ENCODE data around the gene HBP1. TPM values are rescaled to one million over a fixed set of nuclear protein-coding genes. Genes with fewer than 3 reads are reported as not detected.

HBP1 gene
- total and polyA plus RNA-seq, 7 experiments from 2014 or later = 34.6 to 219 (median 116) TPM

DNA sequence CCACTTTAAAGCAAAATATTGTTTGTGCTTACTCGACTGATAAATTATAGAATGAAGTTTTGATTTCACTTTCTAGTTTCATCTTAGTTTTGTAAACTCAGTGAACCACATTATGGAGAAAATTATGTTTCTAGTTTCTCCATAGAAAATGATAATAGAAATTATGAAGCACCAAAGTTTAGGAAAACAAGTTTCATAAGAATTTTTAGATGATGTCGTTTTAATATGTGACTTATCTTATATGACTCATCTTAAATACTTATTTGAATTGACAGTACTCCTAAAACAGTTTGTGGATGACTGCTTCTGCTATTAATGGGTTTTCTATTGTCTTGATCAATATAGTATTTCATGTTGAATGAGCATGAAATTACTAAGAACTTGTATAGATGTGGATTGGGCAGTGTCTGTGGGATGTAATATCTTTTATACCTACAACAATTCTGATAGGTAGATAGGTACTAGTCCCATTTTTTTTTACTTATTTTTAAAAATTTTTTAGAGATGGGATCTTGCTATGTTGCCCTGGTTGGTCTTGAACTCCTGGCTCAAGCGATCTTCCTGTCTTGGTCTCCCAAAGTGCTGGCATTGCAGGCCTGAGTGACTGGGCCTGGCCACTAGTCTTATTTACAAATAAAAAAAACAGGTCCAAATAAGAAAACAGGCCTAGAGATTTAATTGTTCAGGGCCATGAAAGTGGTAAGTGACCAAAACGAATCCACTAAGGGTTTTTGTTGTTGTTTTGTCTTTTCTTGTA, 3.7 kb downstream of the HBP1 start:
- POLR2A ChIA-PET = interaction anchor here (1.0 kb wide), 1 partner anchor 10 kb away, joined by 5 read pairs; no protein-coding TSS in a partner anchor
- no peak overlapping the region for H3K4me3 ChIP-seq (ENCODE audit: low read length)
- H3K4me3 Mint-ChIP-seq = peak overlapping the region; percentile 33 to 77 (median 54)
- peaks cover 49 to 78% (median 69%) of the 10 kb centered on the region in 7 donors for H3K4me1 Mint-ChIP-seq
- H3K9me3 Mint-ChIP-seq = peaks cover 0 to 2% (median 0%) of the 10 kb centered on the region in 11 donors
- H3K27me3 ChIP-seq (ENCODE audit: control insufficient read depth in 2 of 2, insufficient read depth in 2 of 2, low read length in 2 of 2) = no peaks in the 10 kb centered on the region
- peaks cover 40 to 49% of the 10 kb centered on the region in 2 donors for H3K4me1 ChIP-seq (ENCODE audit: control insufficient read depth in 2 of 2, insufficient read depth in 2 of 2, low read length in 2 of 2)
- H3K27ac ChIP-seq (ENCODE audit: low read depth, low read length) = peak overlapping the region; percentile 1
- CTCF ChIA-PET = interaction anchor here (1.0 to 1.4 kb wide), 2 partner anchors 11 to 22 kb away, joined by 3 to 4 read pairs; no protein-coding TSS in a partner anchor
- no peak for ATAC-seq
- peaks cover 0 to 2% (median 0%) of the 10 kb centered on the region in 5 donors for H3K27me3 Mint-ChIP-seq
- no peaks in the 10 kb centered on the region for H3K9me3 ChIP-seq (ENCODE audit: control insufficient read depth in 2 of 3, low read length in 3 of 3)
- H3K36me3 ChIP-seq (ENCODE audit: control insufficient read depth in 2 of 3, insufficient read depth in 3 of 3, low read length in 3 of 3) = peaks cover 0 to 17% (median 3%) of the 10 kb centered on the region in 3 experiments
- intact Hi-C loops (cut with micrococcal nuclease) = no loop called here
- H3K36me3 Mint-ChIP-seq = peaks cover 0 to 10% (median 6%) of the 10 kb centered on the region in 5 donors
- peak overlapping the region in 8 of 9 donors; percentile 0 to 84 (median 46) for H3K27ac Mint-ChIP-seq
- DNase-seq = no peak

DNA sequence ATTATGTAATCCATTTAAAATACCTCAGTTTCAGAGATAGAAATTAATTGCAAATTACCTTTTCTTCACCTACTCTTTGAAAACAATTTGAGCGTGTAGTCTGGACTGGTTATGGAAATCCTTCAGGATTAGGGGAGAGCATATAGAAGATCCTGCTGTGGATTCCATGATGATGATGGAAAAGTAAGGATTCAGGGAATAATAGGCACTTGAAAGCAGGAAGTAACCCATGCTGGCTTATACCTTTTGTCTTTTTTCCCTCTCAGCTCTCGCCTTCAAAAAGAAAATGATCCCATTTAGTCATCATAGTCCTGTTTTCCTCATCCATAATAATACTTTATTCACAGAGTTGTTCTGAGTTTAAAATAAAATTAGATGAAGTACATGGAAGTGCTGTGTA, 4.4 kb downstream of the HBP1 start:
- peaks cover 0 to 10% (median 6%) of the 10 kb centered on the region in 5 donors for H3K36me3 Mint-ChIP-seq
- POLR2A ChIA-PET = interaction anchor here (1.7 kb wide), 1 partner anchor 21 kb away, joined by 8 read pairs; no protein-coding TSS in a partner anchor
- peaks cover 3 to 17% (median 5%) of the 10 kb centered on the region in 3 experiments for H3K36me3 ChIP-seq (ENCODE audit: control insufficient read depth in 2 of 3, insufficient read depth in 3 of 3, low read length in 3 of 3)
- no peak for DNase-seq
- H3K27ac Mint-ChIP-seq = peak overlapping the region in 6 of 9 donors; percentile 0 to 84 (median 20)
- no peaks in the 10 kb centered on the region for H3K27me3 ChIP-seq (ENCODE audit: control insufficient read depth in 2 of 2, insufficient read depth in 2 of 2, low read length in 2 of 2)
- H3K9me3 Mint-ChIP-seq = peaks cover 0 to 2% (median 0%) of the 10 kb centered on the region in 11 donors
- H3K27ac ChIP-seq (ENCODE audit: low read depth, low read length) = no peak overlapping the region
- H3K4me3 ChIP-seq (ENCODE audit: low read length) = no peak overlapping the region
- H3K9me3 ChIP-seq (ENCODE audit: control insufficient read depth in 2 of 3, low read length in 3 of 3) = no peaks in the 10 kb centered on the region
- ATAC-seq = no peak
- peaks cover 0 to 2% (median 0%) of the 10 kb centered on the region in 5 donors for H3K27me3 Mint-ChIP-seq
- H3K4me1 ChIP-seq (ENCODE audit: control insufficient read depth in 2 of 2, insufficient read depth in 2 of 2, low read length in 2 of 2) = peaks cover 38 to 49% of the 10 kb centered on the region in 2 donors
- CTCF ChIA-PET = interaction anchor here (1.3 kb wide), 1 partner anchor 25 kb away, joined by 3 read pairs; no protein-coding TSS in a partner anchor
- H3K4me3 Mint-ChIP-seq = peak overlapping the region in 9 of 10 donors; percentile 15 to 77 (median 56)
- H3K4me1 Mint-ChIP-seq = peaks cover 50 to 83% (median 72%) of the 10 kb centered on the region in 7 donors
- intact Hi-C loops (cut with micrococcal nuclease) = no loop called here

DNA sequence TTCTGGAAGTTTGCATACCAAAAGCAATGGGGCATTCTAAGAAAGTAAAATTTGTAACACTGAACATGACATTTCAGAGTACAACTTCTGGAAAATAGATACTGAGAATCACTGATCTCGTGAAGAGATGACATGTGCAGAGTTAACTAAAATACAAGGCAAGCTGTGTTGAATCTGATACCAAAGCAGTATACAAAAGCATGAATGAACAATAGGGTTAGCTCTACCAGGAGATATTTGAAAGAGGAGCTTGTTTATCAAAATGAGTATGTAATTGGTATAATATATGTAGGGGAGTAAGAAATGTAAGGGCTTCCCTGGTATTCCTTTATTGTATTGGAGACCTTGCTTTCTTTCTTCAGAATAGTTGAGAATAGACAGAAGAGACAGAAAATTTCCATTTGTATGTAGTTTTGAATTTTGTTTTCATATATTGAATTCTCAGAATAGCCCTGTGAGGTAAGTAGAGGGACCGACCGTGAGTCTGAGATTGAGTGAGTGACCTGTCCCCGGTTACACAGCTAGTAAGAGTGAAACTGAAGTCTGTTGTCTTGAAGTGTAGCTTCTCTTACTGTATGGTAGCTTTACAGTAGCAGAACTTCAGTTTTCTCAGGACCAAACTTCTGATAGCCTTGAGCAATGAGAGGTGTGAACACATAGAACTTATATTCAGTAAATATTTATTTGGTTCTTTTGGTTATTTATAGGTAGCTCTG, 5.0 kb downstream of the HBP1 start:
- intact Hi-C loops (cut with micrococcal nuclease) = loop anchor here in 1 of 2 donors (2.0 kb wide), 1 partner anchor 17 kb away; no protein-coding TSS in a partner anchor
- peaks cover 0 to 10% (median 6%) of the 10 kb centered on the region in 5 donors for H3K36me3 Mint-ChIP-seq
- DNase-seq = no peak
- no peak for ATAC-seq
- peaks cover 0 to 1% (median 0%) of the 10 kb centered on the region in 11 donors for H3K9me3 Mint-ChIP-seq
- Histone ChIP-seq H3K36me3 (ENCODE audit: control insufficient read depth in 2 of 3, insufficient read depth in 3 of 3, low read length in 3 of 3) (peaks cover 3 to 16% (median 6%) of the 10 kb centered on the region in 3 experiments), H3K4me1 (ENCODE audit: control insufficient read depth in 2 of 2, insufficient read depth in 2 of 2, low read length in 2 of 2) (peaks cover 38 to 49% of the 10 kb centered on the region in 2 donors), H3K9me3 (ENCODE audit: control insufficient read depth in 2 of 3, low read length in 3 of 3) (no peaks in the 10 kb centered on the region), H3K27me3 (ENCODE audit: control insufficient read depth in 2 of 2, insufficient read depth in 2 of 2, low read length in 2 of 2) (no peaks in the 10 kb centered on the region), H3K4me3 (ENCODE audit: low read length) (no peak overlapping the region), H3K27ac (ENCODE audit: low read depth, low read length) (no peak overlapping the region)
- H3K27me3 Mint-ChIP-seq = peaks cover 0 to under 1% (median 0%) of the 10 kb centered on the region in 5 donors
- ChIA-PET CTCF (interaction anchor here (0.9 to 1.3 kb wide), 3 partner anchors 23 to 27 kb away, joined by 3 to 5 read pairs (median 4); no protein-coding TSS in a partner anchor), POLR2A (interaction anchor here (0.9 to 1.7 kb wide), 4 partner anchors 9 to 20 kb away, joined by 3 to 8 read pairs (median 4); no protein-coding TSS in a partner anchor)
- peaks cover 48 to 87% (median 76%) of the 10 kb centered on the region in 7 donors for H3K4me1 Mint-ChIP-seq
- H3K4me3 Mint-ChIP-seq = peak overlapping the region in 9 of 10 donors; percentile 15 to 77 (median 56)
- H3K27ac Mint-ChIP-seq = peak overlapping the region in 6 of 9 donors; percentile 0 to 84 (median 27)

DNA sequence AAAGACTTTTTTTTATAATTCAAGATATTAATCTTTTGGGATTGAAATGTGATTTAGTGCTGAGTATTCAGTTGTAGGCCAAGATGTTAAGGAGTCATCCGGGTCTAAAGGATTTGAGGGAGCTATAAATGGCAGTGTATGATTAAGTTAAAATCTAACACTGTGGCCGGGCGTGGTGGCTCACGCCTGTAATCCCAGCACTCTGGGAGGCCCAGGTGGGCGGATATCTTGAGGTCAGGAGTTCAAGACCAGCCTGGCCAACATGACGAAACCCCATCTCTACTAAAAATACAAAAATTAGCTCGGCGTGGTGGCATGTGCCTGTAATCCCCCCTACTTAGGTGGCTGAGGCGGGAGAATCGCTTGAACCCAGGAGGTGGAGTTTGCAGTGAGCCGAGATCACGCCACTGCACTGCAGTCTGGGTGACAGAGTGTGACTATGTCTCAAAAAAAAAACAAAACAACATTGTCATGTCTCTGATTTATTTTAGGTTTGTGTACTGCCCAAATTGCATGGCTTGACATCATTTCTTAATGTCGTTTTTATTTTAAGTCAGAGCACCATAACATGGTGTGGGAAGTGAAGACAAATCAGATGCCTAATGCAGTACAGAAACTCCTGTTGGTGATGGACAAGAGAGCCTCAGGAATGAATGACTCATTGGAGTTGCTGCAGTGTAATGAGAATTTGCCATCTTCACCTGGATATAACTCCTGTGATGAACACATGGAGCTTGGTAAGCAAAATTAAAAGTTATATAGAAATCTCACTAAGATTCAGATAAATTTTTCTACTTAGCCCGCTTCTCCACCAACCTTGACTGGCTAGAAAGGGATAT, 10.7 kb downstream of the HBP1 start:
- Histone ChIP-seq H3K36me3 (ENCODE audit: control insufficient read depth in 2 of 3, insufficient read depth in 3 of 3, low read length in 3 of 3) (peaks cover 4 to 40% (median 16%) of the 10 kb centered on the region in 3 experiments), H3K4me1 (ENCODE audit: control insufficient read depth in 2 of 2, insufficient read depth in 2 of 2, low read length in 2 of 2) (peaks cover 10% of the 10 kb centered on the region in 2 donors), H3K27me3 (ENCODE audit: control insufficient read depth in 2 of 2, insufficient read depth in 2 of 2, low read length in 2 of 2) (no peaks in the 10 kb centered on the region), H3K4me3 (ENCODE audit: low read length) (no peak overlapping the region), H3K27ac (ENCODE audit: low read depth, low read length) (no peak overlapping the region), H3K9me3 (ENCODE audit: control insufficient read depth in 2 of 3, low read length in 3 of 3) (no peaks in the 10 kb centered on the region)
- ATAC-seq (no peak), DNase-seq (no peak)
- Mint-ChIP-seq H3K27ac (peak overlapping the region in 2 of 9 donors; percentile 41 to 71), H3K27me3 (no peaks in the 10 kb centered on the region), H3K4me3 (peak overlapping the region in 4 of 10 donors; percentile 15 to 23 (median 19)), H3K4me1 (peaks cover 15 to 75% (median 61%) of the 10 kb centered on the region in 7 donors), H3K36me3 (peaks cover 5 to 25% (median 15%) of the 10 kb centered on the region in 5 donors), H3K9me3 (no peaks in the 10 kb centered on the region)
- ChIA-PET CTCF (interaction anchor here (0.6 kb wide), 1 partner anchor 33 kb away, joined by 3 read pairs; no protein-coding TSS in a partner anchor), POLR2A (interaction anchor here (2.0 to 6.8 kb wide), 2 partner anchors 10 to 11 kb away, joined by 5 to 54 read pairs; partner anchors contain the start of gene HBP1)
- intact Hi-C loops (cut with micrococcal nuclease) = loop anchor here (1.0 to 2.0 kb wide), 3 partner anchors 9 to 17 kb away; no protein-coding TSS in a partner anchor

DNA sequence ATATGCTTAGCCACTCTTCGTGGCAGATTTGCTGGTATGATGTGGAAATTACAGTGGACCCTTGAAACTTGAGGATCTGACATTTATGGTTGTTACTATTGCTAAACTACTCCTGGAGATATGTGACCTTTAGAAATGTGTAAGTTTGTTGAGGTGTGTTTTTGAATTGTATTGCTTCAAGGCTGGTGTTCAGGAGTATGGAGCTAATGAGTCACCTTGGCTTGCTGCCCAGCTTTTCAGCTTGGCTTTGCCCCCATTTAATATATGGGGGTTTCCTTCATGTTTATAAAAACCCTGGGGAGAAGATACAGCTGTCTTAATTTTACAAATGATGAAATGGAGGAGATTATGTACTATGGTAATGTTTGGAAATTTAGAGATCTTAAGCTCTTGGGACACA, 11.6 kb downstream of the HBP1 start:
- Mint-ChIP-seq H3K9me3 (no peaks in the 10 kb centered on the region), H3K27me3 (no peaks in the 10 kb centered on the region), H3K4me3 (peak overlapping the region in 4 of 10 donors; percentile 3 to 22 (median 7)), H3K4me1 (peaks cover 11 to 74% (median 60%) of the 10 kb centered on the region in 7 donors), H3K36me3 (peaks cover 12 to 30% (median 23%) of the 10 kb centered on the region in 5 donors), H3K27ac (peak overlapping the region in 7 of 9 donors; percentile 1 to 42 (median 33))
- intact Hi-C loops (cut with micrococcal nuclease) = loop anchor here (1.0 to 2.0 kb wide), 3 partner anchors 10 to 16 kb away; no protein-coding TSS in a partner anchor
- ATAC-seq = peak; percentile 43
- ChIA-PET POLR2A (interaction anchor here (1.4 to 6.8 kb wide), 3 partner anchors 9 to 13 kb away, joined by 3 to 54 read pairs (median 5); partner anchors contain the start of gene HBP1), CTCF (interaction anchor here (0.6 kb wide), 1 partner anchor 33 kb away, joined by 3 read pairs; no protein-coding TSS in a partner anchor)
- Histone ChIP-seq H3K9me3 (ENCODE audit: control insufficient read depth in 2 of 3, low read length in 3 of 3) (no peaks in the 10 kb centered on the region), H3K27me3 (ENCODE audit: control insufficient read depth in 2 of 2, insufficient read depth in 2 of 2, low read length in 2 of 2) (no peaks in the 10 kb centered on the region), H3K4me1 (ENCODE audit: control insufficient read depth in 2 of 2, insufficient read depth in 2 of 2, low read length in 2 of 2) (peaks cover 3 to 6% of the 10 kb centered on the region in 2 donors), H3K4me3 (ENCODE audit: low read length) (no peak overlapping the region), H3K27ac (ENCODE audit: low read depth, low read length) (no peak overlapping the region), H3K36me3 (ENCODE audit: control insufficient read depth in 2 of 3, insufficient read depth in 3 of 3, low read length in 3 of 3) (peaks cover 10 to 48% (median 22%) of the 10 kb centered on the region in 3 experiments)
- DNase-seq = peak in 1 of 9 donors; percentile 64
